Measurements from ENCODE around the gene MAPKAP1.

MAPKAP1 gene

GRCh38 chr9:125681086-125681622 lies 25.9 kb downstream of the MAPKAP1 start:
- Histone ChIP-seq H3K27ac (no peak overlapping the region), H3K4me3 (no peak overlapping the region)

GRCh38 chr9:125680445-125680844 lies 26.6 kb downstream of the MAPKAP1 start:
- Histone ChIP-seq H3K27ac (no peak overlapping the region), H3K4me3 (no peak overlapping the region)

DNA sequence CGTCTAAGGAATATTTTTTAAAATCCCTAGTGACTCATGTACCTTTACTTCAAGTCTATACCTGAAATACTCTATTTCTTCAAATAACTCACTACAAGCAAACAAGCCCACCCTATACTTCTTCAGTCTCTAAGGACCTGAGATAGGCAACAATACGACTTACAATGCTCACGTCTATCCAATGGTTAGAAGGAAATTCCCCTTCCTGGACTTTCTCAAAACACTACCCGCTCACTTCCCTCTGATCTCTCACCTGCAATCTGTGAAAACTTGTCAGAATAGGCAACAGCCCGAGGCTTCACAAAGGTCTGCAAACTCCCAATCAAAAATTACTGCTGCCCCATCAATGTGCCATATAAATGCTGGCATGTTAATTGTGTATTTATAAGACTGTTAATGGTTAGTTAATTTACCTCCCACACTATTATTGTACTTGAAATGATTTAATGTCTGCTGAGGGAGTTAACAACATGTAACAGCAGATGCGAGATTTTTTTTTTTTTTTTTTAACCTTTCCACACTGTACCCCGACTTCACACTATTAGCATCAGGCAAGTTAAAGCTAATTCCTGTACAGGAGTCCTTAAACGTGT lies 27.3 kb downstream of the MAPKAP1 start:
- H3K4me3 ChIP-seq = no peak overlapping the region
- H3K27ac ChIP-seq = no peak overlapping the region

DNA sequence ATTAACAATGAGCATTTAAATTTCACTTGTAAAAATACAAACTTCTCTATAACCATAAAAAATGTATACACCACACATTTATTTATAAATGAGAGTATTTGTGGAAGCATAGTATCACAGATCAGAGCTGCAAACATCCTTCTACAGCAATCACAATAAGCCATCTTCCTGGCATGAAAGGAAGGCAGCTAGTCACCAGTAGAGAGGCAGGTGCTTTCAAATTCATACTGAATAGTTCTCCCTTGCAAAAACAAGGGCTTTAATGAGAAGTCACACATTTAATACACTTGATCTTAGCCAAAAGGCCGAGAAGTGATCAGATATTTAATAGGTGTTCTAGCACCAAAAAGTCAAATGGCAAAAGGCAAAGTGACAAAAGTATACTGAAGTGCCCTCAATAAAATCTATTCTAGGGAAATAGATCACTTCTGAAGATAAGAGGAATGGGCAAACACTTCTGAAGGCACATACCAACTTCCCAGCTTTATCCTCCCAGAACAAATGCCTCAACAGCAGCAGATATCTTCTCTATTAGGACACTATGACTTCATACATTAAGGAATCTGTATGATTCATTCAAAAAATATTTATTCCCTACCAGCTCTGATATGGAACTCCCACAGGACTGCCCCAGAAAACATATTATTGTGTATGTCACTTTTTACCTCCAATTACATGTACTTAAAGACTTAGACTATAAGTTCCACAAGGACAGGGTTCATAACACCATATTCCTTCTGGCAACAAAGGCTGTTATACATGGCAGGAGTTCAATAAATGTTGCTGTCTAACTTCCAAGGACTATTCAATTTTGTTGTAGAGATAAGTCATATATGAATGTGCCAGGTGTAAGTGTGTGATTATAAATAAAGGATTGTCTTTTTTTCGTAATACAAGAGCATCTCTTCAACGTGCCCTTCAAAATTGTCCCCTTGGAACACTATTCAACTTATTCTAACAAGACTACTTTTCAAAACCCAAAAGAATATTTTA lies 31.7 kb downstream of the MAPKAP1 start:
- H3K27ac ChIP-seq = no peak overlapping the region

GRCh38 chr9:125672876-125673275 lies 34.1 kb downstream of the MAPKAP1 start:
- Histone ChIP-seq H3K27ac (no peak overlapping the region), H3K4me3 (no peak overlapping the region)

More for the DNA sequence above, 31.7 kb downstream of the MAPKAP1 start:
- H3K4me3 ChIP-seq = no peak overlapping the region

DNA sequence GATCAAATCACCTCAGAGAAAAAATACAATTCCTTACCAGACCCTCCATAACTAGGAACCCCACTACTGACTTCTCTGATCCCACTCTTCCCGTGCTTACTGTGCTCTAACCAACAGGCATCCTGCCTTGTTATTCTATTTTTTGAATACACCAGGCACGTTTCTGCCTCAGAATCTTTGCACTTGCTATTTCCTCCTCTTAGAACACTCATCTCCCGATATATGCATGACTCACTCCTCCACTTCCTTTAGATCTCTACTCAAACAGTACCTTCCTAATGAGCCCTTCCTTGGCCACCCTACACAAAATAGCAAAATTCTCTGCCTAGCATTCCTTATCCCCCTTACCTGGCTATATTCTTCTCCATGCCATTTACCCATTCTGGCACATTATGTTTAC lies 43.9 kb downstream of the MAPKAP1 start:
- Histone ChIP-seq H3K4me3 (no peak overlapping the region), H3K27ac (no peak overlapping the region)

- no peak overlapping the region for H3K27ac ChIP-seq
- no peak overlapping the region for H3K4me3 ChIP-seq
These were observed 46.5 kb downstream of the MAPKAP1 start for GRCh38 chr9:125660557-125660956.

DNA sequence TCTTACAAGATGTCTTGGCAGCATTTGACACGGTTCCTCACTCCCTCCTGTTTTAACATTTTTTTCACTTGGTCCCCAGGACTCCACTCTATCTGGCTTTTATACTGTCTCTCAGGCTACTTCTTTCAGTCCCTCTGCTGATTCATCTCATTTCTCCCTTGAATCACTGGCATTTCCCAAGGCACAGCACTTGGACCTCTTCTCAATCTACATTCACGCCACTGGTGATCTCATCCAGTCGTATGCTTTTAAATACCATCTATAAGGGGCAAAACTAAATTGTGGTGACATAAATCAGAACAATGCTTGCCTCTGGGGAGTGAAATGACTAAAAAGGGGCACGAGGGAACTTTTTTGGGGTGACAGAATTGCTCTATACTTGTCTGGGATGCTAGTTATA lies 47.1 kb downstream of the MAPKAP1 start:
- H3K4me3 ChIP-seq = no peak overlapping the region
- no peak overlapping the region for H3K27ac ChIP-seq

DNA sequence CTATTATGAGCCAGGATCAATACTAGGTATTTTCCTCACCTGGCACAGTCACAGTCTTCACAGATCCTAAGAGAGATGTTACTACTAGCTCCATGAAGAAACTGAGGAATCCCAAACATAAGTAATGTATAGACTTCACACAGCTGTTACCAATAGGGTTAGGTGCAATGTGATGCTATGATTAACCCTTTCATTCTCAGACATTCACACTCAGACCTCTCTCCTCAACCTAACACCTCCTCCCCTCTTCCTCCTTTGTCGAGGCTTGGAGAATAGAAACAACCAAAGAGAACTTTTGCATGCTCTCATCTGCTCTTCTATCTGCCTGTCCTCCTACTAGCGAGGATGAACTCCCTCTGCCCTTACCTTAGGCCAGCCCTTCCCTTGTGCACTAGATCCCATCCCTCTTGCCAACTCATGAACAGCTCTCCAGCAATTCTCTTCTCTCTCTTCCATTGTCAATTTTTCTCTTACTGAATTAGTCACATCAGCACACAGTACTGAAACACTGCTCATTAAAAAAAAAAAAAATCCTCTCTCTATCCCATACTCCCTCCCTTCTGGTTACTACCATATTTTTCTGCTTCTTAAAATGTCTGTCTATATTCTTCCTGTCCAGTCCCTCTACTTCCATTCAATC lies 47.7 kb downstream of the MAPKAP1 start:
- no peak overlapping the region for H3K27ac ChIP-seq
- H3K4me3 ChIP-seq = no peak overlapping the region

- Histone ChIP-seq H3K4me3 (no peak overlapping the region), H3K27ac (peak overlapping the region in 1 of 21 experiments; percentile 20)
These were observed 50.4 kb downstream of the MAPKAP1 start for GRCh38 chr9:125656560-125656959.

- peak overlapping the region in 1 of 21 experiments; percentile 20 for H3K27ac ChIP-seq
- no peak overlapping the region for H3K4me3 ChIP-seq
These were observed 51.2 kb downstream of the MAPKAP1 start for GRCh38 chr9:125655691-125656410.

DNA sequence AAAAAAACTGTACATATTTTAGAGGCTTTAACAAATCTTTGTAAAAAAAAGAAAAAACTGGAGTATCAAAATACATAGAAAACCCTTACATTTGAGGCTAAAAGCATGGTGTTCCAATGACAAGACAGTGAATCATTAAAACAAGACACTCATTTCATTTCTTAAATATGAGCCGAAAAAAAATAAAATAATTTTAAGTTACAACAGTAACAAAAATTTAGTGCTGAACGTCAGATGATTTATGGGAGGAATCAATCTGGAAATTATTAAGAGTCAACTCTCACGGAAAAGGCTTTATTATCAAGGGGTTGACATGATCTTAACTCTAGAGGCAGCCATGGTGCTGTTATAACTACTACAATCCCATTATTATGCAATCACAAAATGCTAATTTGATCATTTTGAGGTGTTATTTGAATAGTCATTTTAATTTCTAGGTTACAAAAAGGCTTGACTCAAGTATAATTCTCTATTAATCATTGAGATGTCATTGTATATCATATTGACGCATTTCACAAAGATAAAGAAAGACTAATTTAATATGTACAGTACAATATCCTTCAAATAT lies 51.9 kb downstream of the MAPKAP1 start:
- Histone ChIP-seq H3K27ac (peak overlapping the region in 1 of 21 experiments; percentile 34), H3K4me3 (no peak overlapping the region)

DNA sequence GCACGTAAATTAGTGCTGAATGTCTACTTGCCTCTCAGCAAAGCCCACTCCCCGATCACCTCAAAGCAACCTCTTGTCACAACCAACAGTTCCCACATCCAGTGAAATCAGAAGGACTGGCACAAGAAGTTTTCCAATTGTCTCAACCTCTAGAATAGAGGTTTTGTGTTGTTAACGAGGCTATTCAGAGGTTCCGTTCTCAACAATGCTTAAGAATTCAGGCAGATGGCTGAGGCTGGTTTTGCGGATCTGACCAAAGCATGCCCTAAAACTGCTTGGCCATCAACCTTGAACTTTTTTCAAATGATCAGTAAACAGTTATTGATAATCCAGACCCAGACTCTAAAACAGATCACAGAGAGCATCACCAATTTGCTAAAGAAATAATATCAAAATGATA lies 52.9 kb downstream of the MAPKAP1 start:
- Histone ChIP-seq H3K27ac (peak overlapping the region in 2 of 21 experiments; percentile 11 to 27), H3K4me3 (no peak overlapping the region)

- peak overlapping the region in 2 of 21 experiments; percentile 17 to 74 for H3K27ac ChIP-seq
These were observed 53.7 kb downstream of the MAPKAP1 start for GRCh38 chr9:125653325-125653724.

GRCh38 chr9:125652759-125653158 lies 54.2 kb downstream of the MAPKAP1 start:
- H3K4me3 ChIP-seq = no peak overlapping the region
- H3K27ac ChIP-seq = peak overlapping the region in 5 of 21 experiments; percentile 8 to 84 (median 25)

More at GRCh38 chr9:125653325-125653724, 53.7 kb downstream of the MAPKAP1 start:
- no peak overlapping the region for H3K4me3 ChIP-seq

GRCh38 chr9:125652233-125652594 lies 54.8 kb downstream of the MAPKAP1 start:
- H3K4me3 ChIP-seq = no peak overlapping the region
- H3K27ac ChIP-seq = peak overlapping the region in 8 of 21 experiments; percentile 28 to 84 (median 73)

GRCh38 chr9:125651576-125652232 lies 55.3 kb downstream of the MAPKAP1 start:
- Histone ChIP-seq H3K27ac (peak overlapping the region in 12 of 21 experiments; percentile 10 to 84 (median 66)), H3K4me3 (no peak overlapping the region)

- Histone ChIP-seq H3K4me3 (no peak overlapping the region), H3K27ac (peak overlapping the region in 16 of 21 experiments; percentile 2 to 84 (median 62))
These were observed 56.7 kb downstream of the MAPKAP1 start for GRCh38 chr9:125650271-125650737.

All from skin epidermis (tissue), 12 donors.